ENCODE results near the gene C11orf91.
A peak's percentile ranks its signal among the peaks of the same experiment; 100 is the strongest.
"Not testable (repeated sequence)": the region's sequence is repeated elsewhere in the genome, so short reads cannot be mapped to it uniquely, and the experiment has no call there.

Gene C11orf91

GRCh38 chr11:33669598-33670249, 30.9 kb downstream of the C11orf91 start:
- no peak for DNase-seq (ENCODE audit: low spot score)

- no peak for DNase-seq (ENCODE audit: low spot score)
Observed at GRCh38 chr11:33668951-33669596, 31.6 kb downstream of the C11orf91 start.

DNA sequence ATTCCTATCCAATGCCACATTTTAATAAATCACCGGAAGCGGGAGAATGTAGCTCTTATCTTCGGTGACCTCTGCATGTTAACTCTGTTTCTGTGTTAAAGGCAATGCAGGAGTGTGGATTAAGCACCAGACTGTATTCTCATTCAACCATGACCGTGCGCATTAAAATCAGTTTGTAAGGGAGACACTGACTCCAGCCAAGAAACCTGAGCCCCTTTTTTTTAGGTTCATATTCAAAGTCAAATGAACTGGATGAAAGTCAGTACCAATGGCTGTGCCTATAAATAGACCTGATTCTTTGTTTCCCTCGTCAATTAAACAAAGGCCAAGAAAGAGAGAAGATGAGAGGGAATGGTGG, 32.2 kb downstream of the C11orf91 start:
- peak; percentile 29 for DNase-seq (ENCODE audit: low spot score)

DNA sequence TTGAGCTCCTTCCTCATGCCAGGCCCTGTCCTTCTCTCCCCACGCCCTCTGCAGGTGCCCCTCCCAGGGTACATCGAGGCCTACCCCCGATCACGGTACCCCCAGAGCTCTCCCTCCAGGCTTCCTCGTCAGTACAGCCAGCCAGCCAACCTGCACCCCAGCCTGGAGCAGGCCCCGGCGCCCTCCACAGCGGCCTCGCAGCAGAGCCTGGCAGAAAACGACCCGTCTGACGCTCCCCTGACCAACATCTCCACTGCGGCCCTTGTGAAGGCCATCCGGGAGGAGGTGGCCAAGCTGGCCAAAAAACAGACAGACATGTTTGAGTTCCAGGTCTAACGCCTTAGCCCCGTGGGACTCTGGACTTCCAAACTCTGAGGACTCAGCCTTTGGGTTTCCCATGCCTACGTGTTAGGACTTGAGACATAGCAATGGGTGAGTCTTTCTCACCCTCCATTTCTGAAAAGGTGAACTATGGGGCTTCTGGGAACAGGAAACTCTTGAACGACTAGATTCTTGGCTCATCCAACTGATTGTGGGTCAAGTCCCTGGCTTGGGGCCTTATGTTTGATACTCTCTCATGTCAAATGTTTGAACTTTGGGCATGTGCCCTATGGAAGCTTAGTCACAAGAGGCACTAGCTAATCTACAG, 32.7 kb downstream of the C11orf91 start:
- DNase-seq (ENCODE audit: low spot score) = no peak

- no peak for DNase-seq (ENCODE audit: low spot score)
Observed at GRCh38 chr11:33665350-33666106, 35.1 kb downstream of the C11orf91 start.

GRCh38 chr11:33664827-33665226, 35.8 kb downstream of the C11orf91 start:
- DNase-seq (ENCODE audit: low spot score) = no peak

DNA sequence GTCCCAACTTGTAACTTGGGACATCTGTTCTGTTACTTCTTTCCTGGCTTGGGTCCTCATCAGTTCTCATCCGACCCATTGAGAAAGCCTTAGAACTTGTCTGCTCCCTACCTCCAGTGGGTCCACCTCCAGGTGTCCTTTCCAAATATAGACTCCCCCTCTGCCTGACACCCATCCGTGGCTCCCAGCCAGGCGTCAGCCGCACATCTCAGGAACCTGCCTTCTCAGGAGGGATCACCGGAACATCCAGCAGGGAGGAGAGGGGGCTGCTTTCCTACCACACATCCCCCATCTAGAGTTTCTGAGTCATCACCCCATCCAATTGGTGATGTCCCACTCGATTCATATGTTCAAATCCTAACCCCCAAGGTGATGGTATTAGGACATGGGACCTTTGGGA, 36.5 kb downstream of the C11orf91 start:
- DNase-seq (ENCODE audit: low spot score) = no peak

GRCh38 chr11:33663121-33663520, 37.5 kb downstream of the C11orf91 start:
- no peak for DNase-seq (ENCODE audit: low spot score)

DNA sequence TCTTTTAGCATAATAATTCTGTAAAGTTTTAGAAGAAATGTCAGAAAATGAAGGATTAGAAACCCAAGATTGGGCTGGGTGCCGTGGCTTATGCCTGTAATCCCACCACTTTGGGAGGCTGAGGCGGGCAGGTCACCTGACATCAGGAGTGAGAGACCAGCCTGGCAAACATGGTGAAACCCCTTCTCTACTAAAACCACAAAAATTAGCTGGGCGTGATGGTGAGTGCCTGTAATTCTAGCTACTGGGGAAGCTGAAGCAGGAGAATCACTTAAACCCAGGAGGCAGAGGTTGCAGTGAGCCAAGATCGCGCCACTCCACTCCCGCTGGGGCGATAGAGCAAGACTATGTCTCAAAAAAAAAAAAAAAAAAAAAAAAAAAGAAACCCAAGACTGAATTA, 39.1 kb downstream of the C11orf91 start:
- not testable (repeated sequence) for DNase-seq (ENCODE audit: low spot score)

DNA sequence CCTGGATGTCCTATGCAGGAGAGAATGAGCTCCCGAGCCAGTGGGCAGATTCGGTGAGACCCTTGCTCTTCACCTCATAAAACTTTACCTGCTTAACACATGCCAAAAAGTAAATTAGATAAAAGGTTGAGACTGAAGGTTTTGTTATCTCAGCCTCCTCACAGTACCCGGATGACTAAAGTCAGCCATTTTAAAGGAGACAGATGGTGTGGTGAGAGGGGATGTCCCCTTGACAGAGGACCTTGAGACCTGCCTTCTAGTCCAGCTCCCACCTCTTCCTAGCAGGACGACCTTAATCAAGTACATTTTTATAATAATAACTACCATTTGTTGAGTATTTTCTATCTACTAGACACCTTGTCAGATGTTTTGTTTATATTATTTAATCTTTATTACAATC, 39.7 kb downstream of the C11orf91 start:
- DNase-seq (ENCODE audit: low spot score) = no peak

- no peak for DNase-seq (ENCODE audit: low spot score)
Observed at GRCh38 chr11:33659370-33660139, 41.1 kb downstream of the C11orf91 start.

DNA sequence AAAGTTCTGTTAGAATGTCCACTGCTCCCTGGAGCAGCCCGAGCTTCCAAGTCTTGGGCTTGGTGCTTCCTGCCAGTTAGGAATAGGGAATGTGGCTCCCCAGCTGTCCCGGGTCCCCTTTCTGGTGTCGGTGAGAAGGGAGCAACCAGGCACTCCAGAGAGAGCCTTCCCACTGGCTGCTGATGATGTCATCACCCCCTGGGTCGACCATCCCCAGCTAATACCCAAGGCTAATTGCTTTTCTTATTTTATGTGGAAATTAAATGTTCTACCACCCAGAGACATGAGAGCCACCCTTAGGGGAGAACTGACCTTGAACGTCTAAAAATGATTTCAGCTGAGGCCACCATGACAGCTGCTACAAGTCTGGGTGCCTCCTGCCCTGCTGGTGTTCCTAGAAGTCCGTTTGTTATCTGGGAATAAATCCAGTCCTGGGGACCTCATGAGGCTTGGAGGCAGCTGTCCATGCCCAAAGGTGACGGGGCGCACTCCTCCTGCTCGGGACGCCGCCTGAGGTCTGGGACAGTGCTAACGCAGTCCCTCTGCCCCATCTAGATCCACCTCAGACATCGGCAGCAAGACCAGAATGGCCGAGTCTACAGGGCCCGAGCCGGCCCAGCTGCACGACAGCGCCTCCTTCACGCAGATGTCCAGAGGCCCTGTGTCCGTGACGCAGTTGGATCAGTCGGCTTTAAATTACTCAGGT, 42.3 kb downstream of the C11orf91 start:
- DNase-seq (ENCODE audit: low spot score) = no peak

GRCh38 chr11:33657757-33658156, 42.9 kb downstream of the C11orf91 start:
- no peak for DNase-seq (ENCODE audit: low spot score)

DNA sequence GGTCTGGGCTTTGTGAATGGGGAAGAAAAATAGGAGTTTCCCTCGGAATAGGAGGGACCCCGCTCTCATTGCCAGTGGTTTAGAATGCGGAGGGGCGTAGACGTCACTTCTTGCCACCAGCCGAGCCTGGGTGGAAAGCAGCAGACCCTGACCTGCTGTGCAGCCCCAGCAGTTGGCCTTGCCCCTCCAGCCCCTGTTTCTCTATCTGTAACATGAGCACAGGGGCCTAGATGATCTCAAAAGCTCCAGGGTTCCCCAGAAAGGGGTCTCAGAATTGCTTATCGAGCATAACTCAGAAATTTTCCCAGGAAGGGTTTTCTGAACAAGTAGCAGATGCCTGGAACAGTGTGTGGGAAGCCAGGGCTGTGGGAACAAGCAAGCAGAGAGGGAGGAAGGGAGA, 43.9 kb downstream of the C11orf91 start:
- DNase-seq (ENCODE audit: low spot score) = no peak

GRCh38 chr11:33655842-33656600, 44.6 kb downstream of the C11orf91 start:
- DNase-seq (ENCODE audit: low spot score) = no peak

DNA sequence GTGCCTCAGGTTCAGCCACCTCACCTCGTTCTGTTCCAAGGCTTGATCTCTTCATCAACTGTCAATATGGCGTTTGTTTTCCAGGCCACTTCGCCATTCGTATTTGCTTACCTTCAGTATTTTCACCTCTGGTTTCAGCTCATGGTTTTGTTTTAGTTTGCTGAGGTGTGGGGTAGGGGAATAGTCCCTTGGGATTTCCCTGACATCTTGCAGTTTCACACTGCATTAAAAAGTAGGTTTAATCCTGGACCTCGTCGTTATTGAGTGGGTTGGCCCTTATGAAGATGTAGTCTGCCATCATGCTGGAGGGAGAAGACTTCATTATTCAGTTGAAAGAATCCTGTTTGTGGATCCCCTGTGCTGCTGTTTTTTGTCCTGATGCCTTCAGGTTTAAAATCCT, 46.0 kb downstream of the C11orf91 start:
- DNase-seq (ENCODE audit: low spot score) = no peak

GRCh38 chr11:33652930-33653329, 47.7 kb downstream of the C11orf91 start:
- no peak for DNase-seq (ENCODE audit: low spot score)

- DNase-seq (ENCODE audit: low spot score) = no peak
Observed at GRCh38 chr11:33652431-33652830, 48.2 kb downstream of the C11orf91 start.

DNA sequence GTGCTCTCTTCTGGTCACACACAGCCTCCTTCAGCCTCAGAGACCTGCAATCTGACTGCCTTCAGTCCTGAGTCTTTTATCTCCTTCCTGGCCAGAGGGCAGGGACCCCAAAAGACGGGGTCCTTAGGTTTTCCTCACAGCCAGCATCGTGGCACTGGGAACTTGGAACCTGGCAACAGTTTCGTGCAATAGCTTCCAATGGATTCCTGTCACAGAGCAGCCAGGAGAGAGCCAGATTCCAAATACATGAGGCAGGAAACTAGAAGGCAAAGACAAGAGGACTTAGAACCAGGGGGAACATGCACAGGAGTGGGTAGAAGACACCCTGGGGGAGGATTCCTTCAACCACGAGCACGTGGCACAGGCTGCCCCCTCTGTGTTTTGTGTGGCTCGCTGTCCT, 48.6 kb downstream of the C11orf91 start:
- no peak for DNase-seq (ENCODE audit: low spot score)

DNA sequence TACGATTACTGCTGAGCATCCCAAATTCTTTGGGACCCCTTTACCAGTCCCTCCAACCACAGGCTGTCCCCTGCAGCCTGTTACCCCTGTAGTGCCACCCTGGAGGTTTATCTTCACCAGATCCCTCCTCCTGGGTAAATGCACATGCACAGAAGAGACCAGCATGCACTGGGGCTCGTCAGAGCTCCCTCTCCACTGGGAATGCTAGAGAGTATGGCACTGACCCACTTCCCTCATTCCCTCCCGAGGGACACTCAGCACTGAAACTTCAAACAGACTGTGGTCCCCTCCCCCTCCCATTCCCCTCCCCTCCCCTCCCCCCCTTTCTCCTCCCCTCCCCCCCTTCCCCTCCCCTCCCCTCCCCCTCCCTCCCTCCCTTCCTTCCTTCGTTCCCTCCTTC, 49.1 kb downstream of the C11orf91 start:
- DNase-seq (ENCODE audit: low spot score) = no peak

DNA sequence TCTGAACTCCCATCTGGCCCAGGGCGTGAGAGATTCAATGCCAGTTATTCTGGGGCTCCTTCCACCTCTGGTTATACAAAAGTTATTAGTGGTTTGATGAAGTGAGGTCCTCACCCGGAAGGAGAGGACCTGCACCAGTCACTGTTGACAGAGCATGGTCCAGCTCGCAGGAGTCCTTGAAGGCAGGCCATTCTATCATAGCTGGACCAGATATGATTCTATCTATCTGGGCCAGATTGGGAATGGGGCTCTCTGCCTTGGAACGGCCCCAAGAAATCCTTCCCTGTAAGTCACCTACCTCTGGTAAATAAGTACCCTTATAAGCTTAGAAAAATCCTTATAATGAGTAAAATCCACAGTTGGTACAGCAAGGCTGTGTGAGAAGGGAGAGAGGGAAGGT, 50.7 kb downstream of the C11orf91 start:
- no peak for DNase-seq (ENCODE audit: low spot score)
